Heart left ventricle (tissue), 13 donors: ENCODE results near the gene RIOX2.

Experiments
- POLR2A ChIP-seq, 2 donors: fragments of 450-650 bp; IDR thresholded peaks; one replicate each; pipeline ENCODE4 v1.6.1; 2017; ENCODE audit warnings: antibody characterized with exemption in 2 of 2, mild to moderate bottlenecking in 2 of 2, moderate library complexity in 2 of 2
- TF ChIP-seq, protein P1 (sequence below), 12 donors: fragments of 200-600 bp; sonication (generic) in 4 of 12; IDR thresholded peaks; one replicate each; pipeline versions ENCODE4 v1.5.0 to v1.8.0; 2018 to 2022; ENCODE audit warnings: antibody characterized with exemption in 12 of 12, mild to moderate bottlenecking in 5 of 12
- donor health status: ischemic (EF 13 %, LVEDD 7.1; RV severe dilation, severe dysfunction).
- donor health status: DM: no; HTN: yes; CAD: no.
- donor health status: DM: no; HTN: no; CAD: no.
- donor health status: ischemic (EF 25% LVEDD 6.9; RV normal size, moderate dysfunction).
- donor health status: ischemic (EF 25% LVEDD 5.7; RV mildly dilated, moderate dysfunction).
- donor health status: ischemic (EF 35%, LVEDD 5.7; RV mildly dilated, moderate dysfunction).
- donor health status: nonischemic (EF 11% LVEDD 7.7; RV severe dilation, severe dysfunction).
- donor health status: DM: yes; HTN: yes; CAD: no.
- donor health status: PGD.
- donor health status: ischemic (EF 29% LVEDD 5.4; RV normal size, mild dysfunction).
- donor health status: nonischemic (EF 23%, LVEDD 6.1; RV moderate dilation, normal function).

DNA sequence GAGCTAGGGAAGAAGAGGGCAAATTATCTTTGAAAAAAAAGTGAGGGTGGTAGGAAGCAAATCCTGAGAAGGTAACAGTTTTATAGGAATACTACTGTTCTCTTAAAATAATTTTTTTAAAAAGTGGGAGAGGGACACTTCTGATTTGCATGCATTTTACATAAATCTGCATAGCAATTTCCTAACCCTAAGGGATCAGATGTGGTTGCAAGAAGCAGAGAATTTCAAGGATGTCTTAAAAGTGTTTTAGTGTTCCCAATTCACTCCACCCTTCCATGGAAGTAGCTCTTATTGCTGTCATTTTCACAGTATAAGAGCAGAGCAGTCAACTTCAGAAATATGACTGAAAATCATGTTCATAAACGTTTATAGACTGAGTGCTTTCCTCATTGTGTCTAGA is 27.8 kb upstream of the RIOX2 start:
- TF ChIP-seq, protein P1, sequence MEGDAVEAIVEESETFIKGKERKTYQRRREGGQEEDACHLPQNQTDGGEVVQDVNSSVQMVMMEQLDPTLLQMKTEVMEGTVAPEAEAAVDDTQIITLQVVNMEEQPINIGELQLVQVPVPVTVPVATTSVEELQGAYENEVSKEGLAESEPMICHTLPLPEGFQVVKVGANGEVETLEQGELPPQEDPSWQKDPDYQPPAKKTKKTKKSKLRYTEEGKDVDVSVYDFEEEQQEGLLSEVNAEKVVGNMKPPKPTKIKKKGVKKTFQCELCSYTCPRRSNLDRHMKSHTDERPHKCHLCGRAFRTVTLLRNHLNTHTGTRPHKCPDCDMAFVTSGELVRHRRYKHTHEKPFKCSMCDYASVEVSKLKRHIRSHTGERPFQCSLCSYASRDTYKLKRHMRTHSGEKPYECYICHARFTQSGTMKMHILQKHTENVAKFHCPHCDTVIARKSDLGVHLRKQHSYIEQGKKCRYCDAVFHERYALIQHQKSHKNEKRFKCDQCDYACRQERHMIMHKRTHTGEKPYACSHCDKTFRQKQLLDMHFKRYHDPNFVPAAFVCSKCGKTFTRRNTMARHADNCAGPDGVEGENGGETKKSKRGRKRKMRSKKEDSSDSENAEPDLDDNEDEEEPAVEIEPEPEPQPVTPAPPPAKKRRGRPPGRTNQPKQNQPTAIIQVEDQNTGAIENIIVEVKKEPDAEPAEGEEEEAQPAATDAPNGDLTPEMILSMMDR (IDR thresholded peaks at IDR 0.05), result no peak
- TF ChIP-seq POLR2A (IDR thresholded peaks at IDR 0.05), result no peak
